Activated naive CD8-positive, alpha-beta T cell treated with anti-CD3 and anti-CD28 coated beads, Interleukin-2, amount 50 U/mL, for 24 hours (primary cell): Measurements from ENCODE around the gene TRIM68.

Experiments used
- ATAC-seq: fragments of 150-1000 bp; cut with Tn5 transposase; one replicate; pipeline ENCODE4 v1.10.0; 2021
- DNase-seq: peaks from one replicate; pipeline ENCODE4 v3.0.0; 2021
- H3K27ac Mint-ChIP-seq: one replicate; pipeline ENCODE4 v1.8.0; 2021; ENCODE audit warnings: mild to moderate bottlenecking, mixed read lengths
- H3K27me3 Mint-ChIP-seq: one replicate; pipeline ENCODE4 v1.8.0; 2021; ENCODE audit warnings: mixed read lengths
- H3K36me3 Mint-ChIP-seq: one replicate; pipeline ENCODE4 v1.8.0; 2021; ENCODE audit warnings: low read depth, mixed read lengths
- H3K4me1 Mint-ChIP-seq: one replicate; pipeline ENCODE4 v1.8.0; 2021; ENCODE audit warnings: mixed read lengths
- H3K4me3 Mint-ChIP-seq: one replicate; pipeline ENCODE4 v1.8.0; 2021; ENCODE audit warnings: mild to moderate bottlenecking, moderate library complexity, mixed read lengths
- H3K9me3 Mint-ChIP-seq: one replicate; pipeline ENCODE4 v1.8.0; 2021; ENCODE audit warnings: mixed read lengths

Gene TRIM68

DNA sequence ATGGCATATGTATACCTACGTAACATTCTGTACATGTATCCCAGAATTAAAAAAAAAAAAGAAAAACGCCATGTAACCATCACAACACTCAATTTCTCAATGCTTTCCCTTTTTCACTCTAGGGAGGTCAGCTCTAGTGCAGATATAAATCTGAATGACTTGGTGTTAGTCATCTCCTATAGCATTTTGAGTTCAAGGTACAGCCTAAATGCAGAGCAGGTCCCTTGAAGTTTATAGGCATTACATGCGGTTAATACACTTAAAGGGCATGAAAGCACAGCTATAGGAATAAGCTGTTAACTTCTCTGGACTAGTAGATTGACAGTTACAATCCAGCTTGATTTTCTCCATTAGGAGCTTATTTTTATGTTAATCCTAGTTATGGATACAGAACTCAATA is 42.7 kb downstream of the TRIM68 start:
- Mint-ChIP-seq H3K4me1 (no peaks in the 10 kb centered on the region), H3K36me3 (no peaks in the 10 kb centered on the region), H3K27ac (no peak overlapping the region), H3K9me3 (peaks cover 9% of the 10 kb centered on the region), H3K4me3 (no peak overlapping the region), H3K27me3 (peaks cover 9% of the 10 kb centered on the region)
- no peak for ATAC-seq
- DNase-seq, result no peak

DNA sequence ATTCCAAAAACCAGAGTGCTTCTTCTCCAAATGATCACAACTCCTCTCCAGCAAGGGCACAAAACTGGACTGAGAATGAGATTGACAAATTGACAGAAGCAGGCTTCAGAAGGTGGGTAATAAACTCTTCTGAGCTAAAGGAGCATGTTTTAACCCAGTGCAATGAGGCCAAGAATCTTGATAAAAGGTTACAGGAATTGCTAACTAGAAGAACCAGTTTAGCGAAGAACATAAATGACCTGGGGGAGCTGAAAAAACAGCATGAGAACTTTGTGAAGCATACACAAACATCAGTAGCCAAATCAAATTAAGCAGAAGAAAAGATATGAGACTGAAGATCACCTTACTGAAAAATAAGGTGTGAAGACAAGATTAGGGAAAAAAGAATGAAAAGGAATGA is 47.6 kb downstream of the TRIM68 start:
- H3K27me3 Mint-ChIP-seq, result peaks cover 12% of the 10 kb centered on the region

DNA sequence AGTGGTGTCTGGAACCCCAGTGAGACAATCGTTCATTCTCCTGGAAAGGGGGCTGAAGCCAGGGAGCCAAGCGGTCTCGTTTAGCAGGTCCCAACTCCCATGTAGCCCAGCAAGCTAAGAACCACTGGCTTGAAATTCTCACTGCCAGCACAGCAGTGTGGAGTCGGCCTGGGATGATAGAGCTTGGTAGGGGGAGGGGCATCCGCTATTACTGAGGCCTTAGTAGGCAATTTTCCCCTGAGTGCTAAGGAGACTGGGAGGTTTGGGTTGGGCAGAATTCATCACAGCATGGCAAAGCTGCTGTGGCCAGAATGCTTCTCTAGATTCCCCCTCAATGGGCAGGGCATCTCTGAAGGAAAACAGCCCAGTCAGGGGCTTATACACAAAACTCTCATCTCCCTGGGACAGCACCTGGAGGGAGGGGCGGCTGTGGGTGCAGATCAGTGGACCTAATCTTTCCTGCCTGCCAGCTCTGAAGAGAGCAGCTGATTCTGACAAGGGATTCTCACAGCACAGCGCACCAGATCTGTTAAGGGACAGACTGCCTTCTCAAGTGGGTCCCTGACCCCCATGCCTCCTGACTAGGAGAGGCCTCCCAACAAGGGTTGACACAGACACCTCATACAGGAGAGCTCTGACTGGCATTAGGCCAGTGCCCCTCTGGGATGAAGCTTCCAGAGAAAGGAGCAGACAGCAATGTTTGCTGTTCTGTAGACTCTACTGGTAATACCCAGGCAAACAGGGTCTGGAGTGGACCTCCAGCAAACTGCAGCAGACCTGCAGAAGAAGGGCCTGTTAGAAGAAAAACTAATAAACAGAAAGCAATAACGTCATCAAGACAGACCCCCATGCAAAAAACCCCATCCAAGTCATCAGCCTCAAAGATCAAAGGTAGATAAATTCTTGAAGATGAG is 48.2 kb downstream of the TRIM68 start:
- Mint-ChIP-seq H3K36me3 (no peaks in the 10 kb centered on the region), H3K27ac (no peak overlapping the region), H3K9me3 (peaks cover 9% of the 10 kb centered on the region), H3K27me3 (peaks cover 12% of the 10 kb centered on the region), H3K4me1 (no peaks in the 10 kb centered on the region), H3K4me3 (no peak overlapping the region)
- DNase-seq (no peak), ATAC-seq (no peak)

More for the DNA sequence above, 47.6 kb downstream of the TRIM68 start:
- DNase-seq (no peak), ATAC-seq (no peak)
- Mint-ChIP-seq H3K9me3 (peaks cover 9% of the 10 kb centered on the region), H3K4me3 (no peak overlapping the region), H3K27ac (no peak overlapping the region), H3K36me3 (no peaks in the 10 kb centered on the region), H3K4me1 (no peaks in the 10 kb centered on the region)

DNA sequence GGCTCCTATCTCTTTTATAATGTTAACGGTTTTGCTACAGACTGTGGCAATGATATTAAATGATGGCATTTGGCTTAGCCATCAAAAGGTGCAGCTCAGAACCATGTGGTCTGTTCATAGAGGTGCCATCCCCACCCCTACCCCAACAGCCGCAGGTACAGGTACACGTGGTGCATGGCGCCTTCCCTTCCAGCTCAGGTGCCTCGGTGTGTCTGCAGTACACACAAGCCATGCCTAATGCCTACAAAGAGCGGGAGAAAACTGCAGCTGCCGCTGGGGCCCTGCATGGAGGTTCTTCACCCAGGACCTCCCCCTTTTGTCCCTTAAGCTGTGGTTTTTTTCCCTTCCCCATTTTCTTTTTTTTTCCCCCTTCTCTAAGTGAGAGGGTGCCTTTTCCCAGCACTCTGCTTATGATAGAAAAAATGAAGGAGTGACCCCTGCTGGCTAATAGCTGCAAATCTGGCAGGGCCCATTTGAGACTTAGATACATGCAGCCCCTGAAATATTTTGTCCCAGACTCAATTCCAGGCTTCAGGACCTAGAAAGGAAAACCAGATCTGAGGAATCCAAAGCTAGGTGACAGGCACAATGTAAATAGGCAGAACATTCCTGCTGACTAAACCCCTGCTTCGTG is 56.6 kb downstream of the TRIM68 start:
- no peaks in the 10 kb centered on the region for H3K36me3 Mint-ChIP-seq
- no peaks in the 10 kb centered on the region for H3K9me3 Mint-ChIP-seq
- H3K27ac Mint-ChIP-seq, result no peak overlapping the region
- DNase-seq, result no peak
- H3K27me3 Mint-ChIP-seq, result peaks cover 6% of the 10 kb centered on the region
- H3K4me3 Mint-ChIP-seq, result no peak overlapping the region
- ATAC-seq, result no peak
- H3K4me1 Mint-ChIP-seq, result no peaks in the 10 kb centered on the region
